HG03280 (cell line): ENCODE data around the gene CLCA1.

Experiments used
- ATAC-seq: cut with Tn5 transposase; IDR thresholded peaks from one replicate; pipeline ENCODE4 v1.9.1; 2021; ENCODE audit warnings: mild to moderate bottlenecking, moderate library complexity; ENCODE audit not compliant: unreplicated experiment

CLCA1 gene, protein sequence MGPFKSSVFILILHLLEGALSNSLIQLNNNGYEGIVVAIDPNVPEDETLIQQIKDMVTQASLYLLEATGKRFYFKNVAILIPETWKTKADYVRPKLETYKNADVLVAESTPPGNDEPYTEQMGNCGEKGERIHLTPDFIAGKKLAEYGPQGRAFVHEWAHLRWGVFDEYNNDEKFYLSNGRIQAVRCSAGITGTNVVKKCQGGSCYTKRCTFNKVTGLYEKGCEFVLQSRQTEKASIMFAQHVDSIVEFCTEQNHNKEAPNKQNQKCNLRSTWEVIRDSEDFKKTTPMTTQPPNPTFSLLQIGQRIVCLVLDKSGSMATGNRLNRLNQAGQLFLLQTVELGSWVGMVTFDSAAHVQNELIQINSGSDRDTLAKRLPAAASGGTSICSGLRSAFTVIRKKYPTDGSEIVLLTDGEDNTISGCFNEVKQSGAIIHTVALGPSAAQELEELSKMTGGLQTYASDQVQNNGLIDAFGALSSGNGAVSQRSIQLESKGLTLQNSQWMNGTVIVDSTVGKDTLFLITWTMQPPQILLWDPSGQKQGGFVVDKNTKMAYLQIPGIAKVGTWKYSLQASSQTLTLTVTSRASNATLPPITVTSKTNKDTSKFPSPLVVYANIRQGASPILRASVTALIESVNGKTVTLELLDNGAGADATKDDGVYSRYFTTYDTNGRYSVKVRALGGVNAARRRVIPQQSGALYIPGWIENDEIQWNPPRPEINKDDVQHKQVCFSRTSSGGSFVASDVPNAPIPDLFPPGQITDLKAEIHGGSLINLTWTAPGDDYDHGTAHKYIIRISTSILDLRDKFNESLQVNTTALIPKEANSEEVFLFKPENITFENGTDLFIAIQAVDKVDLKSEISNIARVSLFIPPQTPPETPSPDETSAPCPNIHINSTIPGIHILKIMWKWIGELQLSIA

GRCh38 chr1:86468501-86468977 lies at the start of gene CLCA1:
Gene CLCA1, plus strand, starts transcription at chr1:86468927. Its CDS starts 45 bp downstream, at chr1:86468972.
- no peak for ATAC-seq

DNA sequence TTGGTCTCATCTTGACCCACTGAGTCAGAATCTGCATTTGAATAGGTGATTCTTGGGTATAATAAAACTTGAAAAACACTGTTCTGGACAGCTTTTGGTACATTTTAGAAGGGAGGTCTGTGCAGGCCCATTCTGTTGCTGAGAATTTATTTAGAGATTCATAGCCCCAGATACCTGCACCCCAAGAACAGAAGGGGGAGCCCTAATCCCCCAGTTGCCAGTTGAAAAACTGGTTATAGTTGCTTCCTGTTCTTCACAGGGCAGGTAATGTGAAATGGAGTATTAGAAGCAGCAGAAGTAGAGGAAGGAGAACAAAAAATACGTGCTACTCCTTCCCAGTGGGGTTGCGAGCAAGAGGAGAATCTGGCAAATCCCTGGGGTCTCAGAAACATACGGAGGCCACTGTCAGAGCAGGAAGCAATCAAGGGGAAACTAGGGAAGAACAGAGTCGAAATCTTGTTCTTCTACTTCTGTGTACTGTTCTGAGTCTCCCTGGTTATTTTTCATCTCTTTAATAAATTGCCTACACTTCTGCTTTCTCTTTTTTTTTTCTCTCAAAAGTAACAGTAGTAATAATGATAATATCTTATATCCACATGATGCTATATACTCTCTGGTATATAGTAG lies 49.3 kb upstream of the CLCA1 start:
- ATAC-seq, result peak; percentile 89

DNA sequence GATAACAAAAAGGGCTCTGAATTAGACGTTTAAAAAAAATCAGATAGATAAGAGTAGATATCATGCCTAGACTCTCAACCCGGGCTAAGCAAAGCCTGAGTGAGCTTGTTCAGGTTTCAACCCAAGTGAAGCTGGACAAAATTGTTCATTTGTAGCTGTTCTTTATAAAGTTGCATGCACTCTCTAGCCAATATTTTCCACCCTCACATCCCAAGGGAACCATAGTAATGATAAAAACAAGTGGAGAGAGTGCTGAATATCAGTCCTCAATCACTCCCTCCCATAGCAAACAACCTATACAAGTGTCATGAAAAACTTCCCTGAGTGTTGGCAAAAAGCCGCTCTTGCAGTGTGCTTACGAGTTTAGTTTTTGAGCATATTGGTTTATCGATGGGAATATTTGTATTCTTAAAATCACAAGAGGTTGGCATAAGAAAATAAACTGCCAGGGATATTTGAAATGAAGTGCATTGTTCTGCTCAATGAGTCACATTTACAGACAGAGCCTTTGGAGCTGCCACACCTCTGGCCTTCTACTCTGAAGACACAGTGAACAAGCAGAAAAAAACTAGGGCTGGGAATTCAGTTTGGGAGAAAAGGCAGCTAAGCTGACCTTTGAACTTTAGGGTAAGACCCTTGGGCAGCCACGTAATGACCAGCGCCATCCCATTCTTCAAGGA lies 47.0 kb upstream of the CLCA1 start:
- ATAC-seq, result no peak

DNA sequence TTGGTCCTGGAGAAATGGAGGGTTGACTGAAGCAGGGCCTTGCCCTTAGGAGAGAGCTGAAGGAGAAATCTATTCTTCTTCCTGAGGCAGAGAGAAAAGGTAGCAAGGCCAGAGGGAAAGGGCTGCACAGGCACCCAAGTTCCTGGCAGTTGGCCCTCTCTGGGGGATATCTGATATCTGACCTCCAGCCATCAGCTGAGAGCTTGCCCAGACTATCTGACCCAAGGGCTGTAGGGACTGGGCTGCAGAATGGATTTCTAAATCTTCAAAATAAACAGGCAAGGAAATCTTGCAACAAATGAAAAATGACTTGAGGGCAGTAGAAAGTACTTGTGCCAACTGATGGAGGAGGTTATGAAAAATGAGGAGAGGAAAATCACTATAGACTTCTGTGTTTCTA lies 45.3 kb upstream of the CLCA1 start:
- ATAC-seq, result no peak

DNA sequence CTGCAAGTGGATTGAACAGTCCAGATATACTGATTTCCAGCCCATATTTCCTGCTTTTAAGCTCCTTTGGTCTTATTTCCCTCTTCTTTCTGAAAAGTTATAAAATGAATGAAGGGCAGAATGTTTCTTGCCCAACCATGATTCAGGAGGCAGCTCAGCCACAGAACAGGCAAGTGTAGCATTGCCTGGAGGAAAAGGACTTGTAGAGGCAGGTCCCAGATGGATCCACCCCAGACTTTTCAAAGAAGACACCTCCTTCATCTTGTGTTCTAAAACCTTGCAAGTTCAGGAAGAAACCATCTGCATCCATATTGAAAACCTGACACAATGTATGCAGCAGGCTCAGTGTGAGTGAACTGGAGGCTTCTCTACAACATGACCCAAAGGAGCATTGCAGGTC lies 44.9 kb upstream of the CLCA1 start, which contains the start of gene CLCA2:
Gene CLCA2 (plus strand): TSS at position 299 of the 400 bp plus-strand sequence. CDS start 77 bp downstream, at position 376.
- ATAC-seq, result no peak

GRCh38 chr1:86429122-86429725 lies 39.5 kb upstream of the CLCA1 start:
- no peak for ATAC-seq

DNA sequence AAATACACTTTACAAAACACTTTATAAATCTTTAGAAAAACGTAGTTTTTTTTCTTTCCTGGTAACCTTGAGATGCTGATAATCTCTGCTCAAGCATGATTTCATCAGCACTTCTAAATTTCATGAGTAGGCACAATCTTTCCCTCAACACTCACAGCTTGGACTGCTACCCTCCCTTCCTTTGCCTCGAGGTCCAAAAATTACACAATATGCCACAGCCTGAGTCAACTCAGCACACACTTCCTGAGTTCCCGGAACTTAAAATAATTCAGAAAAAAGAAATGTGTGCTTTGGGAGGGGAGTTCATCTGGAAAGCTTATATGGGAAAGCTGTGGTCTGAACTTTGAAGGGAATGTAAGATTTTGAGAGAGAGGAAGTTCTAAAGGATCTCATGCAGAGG lies 38.9 kb upstream of the CLCA1 start:
- ATAC-seq, result no peak

GRCh38 chr1:86430376-86430775 lies 38.4 kb upstream of the CLCA1 start:
- ATAC-seq, result no peak

DNA sequence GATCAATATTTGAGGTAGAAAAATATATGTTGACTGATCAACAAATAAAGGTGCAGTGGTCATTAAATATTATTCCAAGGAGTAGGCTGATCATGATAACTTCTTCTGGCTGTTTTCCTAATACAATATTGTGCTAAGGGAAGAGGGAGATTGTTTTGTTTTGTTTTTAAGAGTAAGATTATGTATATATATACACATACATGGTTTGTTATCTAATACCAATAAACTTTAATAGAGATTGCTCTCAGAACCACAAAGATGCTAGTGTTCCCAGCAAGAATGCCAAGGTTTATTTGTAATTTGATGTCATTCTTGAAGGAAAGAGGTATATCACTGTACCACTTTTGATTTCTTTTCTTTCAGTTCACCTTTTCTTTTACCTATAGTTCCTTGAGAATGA lies 34.7 kb upstream of the CLCA1 start:
- ATAC-seq, result no peak

DNA sequence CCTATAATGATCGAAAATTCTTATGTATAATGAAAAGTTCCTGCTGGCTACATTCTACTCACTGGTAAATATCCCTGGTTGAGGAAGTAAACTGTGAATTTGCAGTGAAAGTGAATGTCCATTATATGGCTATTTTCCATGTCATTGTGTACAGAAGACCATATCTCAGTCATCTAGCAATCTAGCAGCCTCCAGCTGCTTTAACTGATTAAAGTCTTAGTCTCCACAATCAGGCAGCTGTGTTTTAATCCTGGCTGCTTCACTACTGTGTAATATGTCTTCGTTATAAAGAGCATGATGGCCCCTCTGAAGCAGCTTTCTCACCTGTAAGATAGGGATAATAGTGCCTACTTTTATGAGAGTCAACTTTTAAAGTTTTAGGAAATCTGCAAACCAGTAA lies 33.4 kb upstream of the CLCA1 start:
- no peak for ATAC-seq

DNA sequence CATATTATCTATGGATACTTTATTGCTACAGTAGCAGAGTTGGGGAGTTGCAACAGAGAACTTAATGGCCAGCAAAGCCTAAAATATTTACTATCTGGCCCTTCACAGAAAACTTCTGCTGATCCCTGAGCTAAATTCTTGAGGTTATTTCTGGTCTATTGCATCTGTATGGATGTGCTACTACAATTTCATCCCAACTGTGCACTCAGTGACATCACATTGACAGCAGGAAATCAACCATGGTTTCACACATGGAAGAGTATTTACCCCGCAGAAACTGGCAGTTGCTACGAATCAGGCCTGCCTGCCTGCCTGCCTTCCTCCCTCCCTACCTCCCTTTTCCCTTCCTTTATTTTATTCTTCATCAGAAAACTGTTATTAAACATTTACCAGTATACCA lies 32.7 kb upstream of the CLCA1 start:
- no peak for ATAC-seq

DNA sequence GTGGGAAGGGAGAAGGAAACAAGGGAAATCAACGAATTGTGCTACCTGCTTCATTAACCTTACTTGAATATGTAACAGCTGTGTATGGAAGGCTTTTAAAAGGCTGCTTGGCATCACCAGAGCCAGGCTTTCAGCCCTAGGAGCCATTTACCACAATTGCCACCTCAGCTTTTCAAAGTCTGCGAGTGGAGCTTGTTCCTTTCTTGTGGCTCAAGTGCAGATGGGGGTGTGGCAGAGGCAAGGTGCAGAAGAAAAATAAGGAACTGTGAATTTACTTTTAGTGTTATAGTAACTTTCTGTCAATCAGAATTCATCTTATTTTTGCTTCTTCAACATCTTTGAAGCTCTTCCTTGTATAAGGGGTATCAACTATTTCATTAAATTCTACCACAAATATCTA lies 27.1 kb upstream of the CLCA1 start:
- no peak for ATAC-seq

- no peak for ATAC-seq
These were observed 26.7 kb upstream of the CLCA1 start for GRCh38 chr1:86441997-86442396.

- ATAC-seq, result no peak
These were observed 22.8 kb upstream of the CLCA1 start for GRCh38 chr1:86445919-86446318.

GRCh38 chr1:86447198-86447790 lies 21.4 kb upstream of the CLCA1 start:
- no peak for ATAC-seq

DNA sequence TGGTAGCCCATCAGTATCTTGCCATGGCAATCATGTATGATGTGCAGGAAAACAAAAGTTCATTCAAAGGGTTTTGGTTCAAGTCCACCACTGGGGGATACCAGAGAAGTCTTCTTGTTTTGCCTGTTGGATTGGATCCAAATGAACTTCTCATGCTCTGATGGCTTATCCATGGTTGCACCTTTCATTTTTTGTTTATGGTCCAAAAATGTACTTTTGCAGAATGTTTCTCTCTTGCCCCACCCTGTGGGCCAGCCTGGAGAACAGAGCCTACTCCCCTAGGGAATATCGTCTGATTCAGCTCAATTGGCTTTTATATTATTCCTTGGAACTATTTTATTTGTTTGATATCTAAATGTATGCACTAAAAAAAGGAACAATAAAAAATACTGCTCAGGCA lies 20.1 kb upstream of the CLCA1 start:
- ATAC-seq, result no peak

GRCh38 chr1:86449103-86449502 lies 19.6 kb upstream of the CLCA1 start:
- ATAC-seq, result no peak

GRCh38 chr1:86450847-86451246 lies 17.9 kb upstream of the CLCA1 start:
- no peak for ATAC-seq

DNA sequence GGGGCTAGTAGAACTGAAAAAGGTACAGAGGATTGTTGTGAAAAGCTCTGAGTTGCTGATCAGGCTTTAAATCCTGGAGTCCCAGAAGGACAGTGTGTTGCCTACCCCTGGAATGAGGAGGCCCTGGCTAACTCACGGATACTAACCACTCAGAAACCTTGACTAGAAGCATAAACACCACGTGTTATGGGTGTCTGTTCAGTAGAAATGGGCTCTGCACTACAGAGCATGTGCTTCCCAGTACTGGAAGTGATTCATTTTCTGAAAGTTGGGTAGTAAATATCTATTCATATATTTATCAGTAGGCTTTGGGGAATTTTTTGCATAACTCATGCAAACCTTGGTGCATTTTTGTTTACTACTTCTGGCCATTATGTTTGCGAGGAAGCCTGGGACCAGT lies 15.1 kb upstream of the CLCA1 start:
- no peak for ATAC-seq

GRCh38 chr1:86455073-86455472 lies 13.7 kb upstream of the CLCA1 start:
- no peak for ATAC-seq
